SKM-1 treated with dmso at 0.1 percent for 144 hours (cell line): Measurements from ENCODE around the gene ZNF345.

Experiments
- DNase-seq: peaks from one replicate; lab custom pipeline; 2025; ENCODE audit not compliant: unreplicated experiment; lab: John Stamatoyannopoulos, UW

The ZNF345 gene

DNA sequence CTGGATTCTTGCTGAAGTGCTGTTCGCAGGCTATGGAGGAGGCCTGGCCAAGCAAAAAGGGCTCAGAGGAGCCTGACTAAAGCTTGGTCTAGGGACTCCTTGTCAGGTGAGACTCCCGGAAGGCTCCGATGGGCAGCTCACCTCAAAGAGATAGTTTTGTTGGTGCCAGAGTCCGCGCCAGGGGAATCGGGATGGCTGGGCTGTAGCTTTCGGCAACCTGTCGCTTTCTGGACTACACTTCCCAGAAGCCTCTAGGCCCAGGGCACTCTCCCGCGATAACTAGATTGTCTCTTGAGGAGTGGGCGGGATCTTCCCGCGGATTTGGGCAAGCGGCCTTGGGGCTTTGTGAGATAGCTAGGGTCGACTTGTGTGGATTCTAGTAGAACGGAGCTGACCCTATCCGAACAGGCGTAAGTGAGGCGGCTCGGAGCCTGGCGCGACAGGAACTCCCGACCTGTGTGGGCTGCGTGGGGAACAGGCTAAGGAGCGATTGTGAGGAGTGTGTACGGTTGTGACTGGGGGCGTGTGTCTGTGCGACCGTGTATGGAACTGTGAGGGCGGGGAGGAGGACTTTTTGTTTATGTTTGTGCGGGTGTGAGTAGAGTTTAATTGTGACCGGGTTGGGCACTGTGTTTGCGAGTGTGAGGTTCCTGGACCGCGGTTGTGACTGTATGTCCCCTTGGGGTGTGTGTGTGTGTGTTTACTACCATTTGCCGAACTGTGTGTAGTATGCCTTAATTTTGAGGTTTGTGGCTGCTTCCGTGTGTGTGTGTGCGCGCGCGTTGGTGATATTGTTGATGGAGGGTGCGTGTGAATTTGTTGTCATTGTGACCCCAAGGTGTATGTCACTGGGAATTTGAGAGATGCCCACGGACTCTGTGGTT lies at the start of gene ZNF345:
ZNF345 (plus strand) TSS at position 318 of the 884 bp plus-strand sequence. CDS start 25,955 bp downstream, outside the sequence.
- peak; percentile 85 for DNase-seq

DNA sequence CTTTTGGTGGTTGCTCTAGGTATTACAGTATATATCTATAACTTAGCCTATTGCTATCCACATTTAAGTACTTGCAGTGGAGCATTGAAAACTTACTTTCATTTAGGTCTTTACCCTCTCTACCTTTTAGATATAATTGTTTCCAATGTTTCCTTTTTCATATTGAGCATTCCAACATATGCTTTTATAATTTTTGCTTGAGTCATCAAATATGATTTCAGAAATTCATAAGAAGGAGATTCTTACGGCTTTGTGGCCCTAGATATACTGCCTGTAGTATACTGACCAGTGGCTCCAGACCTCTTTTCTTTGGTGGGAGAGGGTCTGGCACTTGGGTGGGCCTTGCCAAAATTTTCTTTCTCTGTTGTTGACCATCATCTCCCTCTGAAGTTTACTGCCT lies 45.3 kb upstream of the ZNF345 start:
- no peak for DNase-seq

DNA sequence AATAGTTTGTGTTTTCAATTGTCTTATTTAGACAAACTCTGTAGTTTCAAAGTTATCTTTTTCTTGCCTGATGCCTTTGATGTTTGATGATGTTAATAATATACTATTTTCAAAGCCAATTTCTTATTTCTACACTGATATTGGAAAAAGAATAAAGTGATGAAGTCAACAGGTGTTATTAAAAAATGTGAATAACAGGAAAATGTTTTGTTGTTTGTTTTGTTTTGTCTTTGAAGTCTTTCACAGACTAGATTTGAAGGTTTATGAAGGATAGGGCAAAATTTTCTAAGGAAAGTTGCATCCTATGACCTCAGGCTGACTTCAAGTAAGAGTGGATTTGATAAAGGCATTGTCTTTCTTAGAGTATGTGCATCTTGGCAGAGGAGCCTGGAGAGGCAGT lies 43.6 kb upstream of the ZNF345 start:
- DNase-seq = no peak

DNA sequence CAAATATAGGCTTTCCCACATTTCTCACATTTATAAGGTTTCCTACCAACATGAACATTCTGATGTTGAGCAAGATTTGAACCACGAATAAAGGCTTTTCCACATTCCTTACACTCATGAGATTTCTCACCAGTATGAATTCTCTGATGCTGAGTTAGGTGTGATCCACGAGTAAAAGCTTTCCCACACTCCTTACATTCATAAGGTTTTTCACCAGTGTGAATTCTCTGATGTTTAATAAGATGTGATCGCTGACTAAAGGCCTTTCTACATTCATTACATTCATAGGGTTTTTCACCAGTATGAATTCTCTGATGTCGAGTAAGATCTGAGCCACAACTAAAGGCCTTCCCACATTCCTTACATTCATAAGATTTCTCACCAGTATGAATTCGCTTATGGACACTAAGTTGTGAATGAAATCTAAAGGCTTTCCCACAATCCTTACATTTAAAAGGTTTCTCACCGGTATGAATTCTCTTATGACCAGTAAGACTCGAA lies 31.5 kb upstream of the ZNF345 start:
- DNase-seq = no peak

DNA sequence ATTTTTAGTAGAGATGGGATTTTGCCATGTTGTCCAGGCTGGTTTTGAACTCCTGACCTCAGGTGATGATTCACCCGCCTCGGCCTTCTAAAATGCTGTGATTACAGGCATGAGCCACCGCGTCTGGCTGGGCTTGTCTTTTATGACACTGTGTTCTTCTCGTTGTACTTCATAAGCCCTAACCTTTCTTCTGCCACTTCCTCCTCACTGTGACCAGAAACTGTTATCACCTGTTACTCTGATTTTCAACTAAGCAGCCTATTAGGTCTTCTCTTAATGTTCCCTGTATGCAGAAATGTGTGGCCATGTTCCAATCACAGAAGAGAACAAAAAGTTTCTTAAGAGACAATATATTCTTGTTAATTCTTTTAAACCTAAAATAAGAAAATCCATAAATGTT lies 28.9 kb upstream of the ZNF345 start:
- no peak for DNase-seq

DNA sequence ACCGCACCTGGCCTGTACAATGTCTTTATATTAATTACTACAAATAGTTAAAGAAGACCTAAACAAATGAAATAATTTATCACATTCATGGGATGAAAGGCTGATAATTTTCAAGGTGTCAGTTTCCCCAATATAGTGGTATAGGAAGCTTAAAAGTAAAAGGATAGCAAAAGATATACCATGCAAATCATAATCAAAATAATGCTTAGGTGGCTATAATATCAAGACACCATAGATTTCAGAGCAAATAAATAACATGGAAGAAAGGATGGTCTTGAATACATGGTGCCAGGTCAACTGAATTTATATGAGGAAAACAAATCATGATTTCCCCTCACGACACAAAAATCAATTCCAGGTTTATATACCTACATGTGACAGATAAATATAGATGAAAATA lies 17.2 kb upstream of the ZNF345 start:
- DNase-seq = no peak

DNA sequence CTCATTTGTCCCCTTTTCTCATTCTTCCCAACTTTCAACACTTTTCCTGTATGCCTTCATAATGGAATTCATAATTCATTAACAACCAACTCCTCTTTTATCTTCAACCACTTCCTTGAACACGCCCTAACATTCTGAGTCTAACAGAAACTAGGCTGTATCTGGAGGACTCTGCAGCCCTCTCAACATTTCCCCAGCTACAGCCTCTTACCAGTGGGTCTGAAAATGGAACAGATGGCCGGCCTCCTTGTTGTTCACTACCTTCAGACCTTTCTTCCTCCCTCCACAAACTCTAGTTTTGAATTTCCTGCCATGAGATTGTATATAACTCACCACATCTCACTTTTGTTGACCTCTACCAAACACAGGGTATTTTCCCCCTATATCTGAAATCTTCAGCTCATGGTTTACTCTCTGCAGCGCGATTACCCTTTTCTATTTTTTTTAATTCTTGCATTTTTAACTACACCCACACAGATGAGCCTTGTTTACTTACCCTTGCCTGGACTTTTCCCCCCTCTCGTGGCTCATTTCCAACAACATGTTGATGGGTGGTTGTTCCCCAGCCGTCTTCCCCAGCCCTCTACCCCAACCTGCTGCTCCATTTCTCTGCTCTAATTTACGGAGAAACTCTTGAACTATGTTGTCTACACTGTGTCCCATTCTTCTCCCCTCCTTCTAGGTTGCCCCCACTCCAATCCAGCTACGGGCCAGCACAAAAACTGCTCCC lies 13.3 kb upstream of the ZNF345 start:
- no peak for DNase-seq

DNA sequence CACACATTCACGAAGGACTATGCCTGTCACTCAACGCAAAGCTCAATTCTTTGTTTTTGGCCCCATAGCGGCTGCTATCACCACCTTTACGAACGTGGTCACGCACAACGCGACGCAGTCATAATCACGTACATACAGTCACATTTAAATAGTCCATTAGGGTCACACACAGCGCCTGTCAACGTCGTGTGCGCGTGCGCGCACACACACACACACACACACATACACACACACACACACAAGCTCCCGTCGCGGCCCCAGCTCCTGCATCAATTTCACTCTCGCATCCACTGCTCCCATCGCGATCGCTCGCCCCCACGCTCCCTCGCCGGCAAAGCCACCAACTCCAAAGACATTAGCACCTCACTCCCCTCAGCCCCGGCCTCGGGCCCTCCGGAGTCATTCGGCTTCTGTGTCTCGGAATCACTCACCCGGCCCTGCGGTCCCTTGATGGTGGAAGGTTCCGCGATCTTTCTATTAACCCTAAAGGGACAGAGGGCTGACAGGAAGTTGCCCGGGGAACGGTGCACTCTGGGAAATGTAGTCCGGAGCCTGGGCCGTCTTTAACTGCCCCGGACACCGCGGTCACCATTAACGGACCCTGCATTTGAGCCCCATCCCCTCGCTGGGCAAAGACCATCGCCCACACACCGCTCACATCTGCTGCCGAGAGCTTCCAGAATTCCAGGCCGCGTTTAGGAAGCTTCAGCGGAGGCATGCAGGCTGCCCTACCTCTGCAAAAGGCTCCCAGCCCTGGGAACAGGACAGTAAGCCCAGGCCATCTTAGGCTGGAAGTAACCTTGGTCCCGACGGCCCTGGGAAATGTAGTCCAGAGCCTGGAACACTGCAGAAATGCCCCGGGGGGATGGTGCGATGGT lies 12.5 kb upstream of the ZNF345 start, which contains the start of gene ZNF790:
ZNF790 (minus strand) TSS at position 482 of the 878 bp plus-strand sequence. CDS start 12,768 bp downstream, outside the sequence.
- peak; percentile 83 for DNase-seq

DNA sequence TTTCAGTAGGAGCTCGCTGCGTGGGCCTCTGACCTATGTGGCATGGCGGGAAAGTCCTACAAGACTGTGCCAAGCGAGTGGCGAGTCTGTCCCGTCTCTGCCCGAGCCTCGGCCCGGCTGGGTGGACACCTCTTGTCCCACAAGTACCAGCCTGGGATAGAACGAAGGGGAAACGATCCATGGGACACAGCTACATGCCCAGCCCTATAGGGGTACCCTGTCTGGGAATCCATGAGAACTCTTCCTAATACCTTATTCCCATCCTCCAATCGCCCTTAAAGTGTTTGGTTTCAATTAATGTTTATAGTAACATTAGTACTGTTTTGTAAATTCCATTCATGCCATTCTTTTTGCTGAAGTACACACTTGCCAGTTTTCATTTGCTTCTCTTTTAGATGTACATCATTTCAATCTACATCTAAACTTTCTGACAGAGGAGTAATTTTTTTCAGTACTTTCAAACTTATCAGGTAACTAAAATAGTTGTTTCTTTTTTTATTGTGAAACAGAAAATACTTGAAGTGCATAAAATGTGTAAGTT lies 11.8 kb upstream of the ZNF345 start:
- no peak for DNase-seq

DNA sequence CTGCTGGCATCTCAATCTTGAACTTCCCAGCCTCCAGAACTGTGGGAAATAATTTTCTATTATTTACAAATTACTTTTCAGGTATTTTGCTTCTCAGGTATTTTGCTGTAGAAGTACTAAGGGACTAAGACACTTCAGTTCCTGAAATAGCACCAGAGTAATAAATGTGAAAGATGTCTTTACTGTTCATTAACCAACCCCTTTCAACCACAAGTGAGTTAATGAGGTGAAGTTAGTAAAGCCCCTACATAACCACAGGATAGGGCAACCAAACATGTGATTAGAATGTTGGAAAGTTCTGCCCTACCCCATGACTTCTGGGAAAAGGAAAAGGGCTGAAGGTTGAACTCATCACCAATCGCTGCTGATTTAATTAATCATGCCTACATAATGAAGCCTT lies 2.7 kb upstream of the ZNF345 start:
- DNase-seq = no peak

DNA sequence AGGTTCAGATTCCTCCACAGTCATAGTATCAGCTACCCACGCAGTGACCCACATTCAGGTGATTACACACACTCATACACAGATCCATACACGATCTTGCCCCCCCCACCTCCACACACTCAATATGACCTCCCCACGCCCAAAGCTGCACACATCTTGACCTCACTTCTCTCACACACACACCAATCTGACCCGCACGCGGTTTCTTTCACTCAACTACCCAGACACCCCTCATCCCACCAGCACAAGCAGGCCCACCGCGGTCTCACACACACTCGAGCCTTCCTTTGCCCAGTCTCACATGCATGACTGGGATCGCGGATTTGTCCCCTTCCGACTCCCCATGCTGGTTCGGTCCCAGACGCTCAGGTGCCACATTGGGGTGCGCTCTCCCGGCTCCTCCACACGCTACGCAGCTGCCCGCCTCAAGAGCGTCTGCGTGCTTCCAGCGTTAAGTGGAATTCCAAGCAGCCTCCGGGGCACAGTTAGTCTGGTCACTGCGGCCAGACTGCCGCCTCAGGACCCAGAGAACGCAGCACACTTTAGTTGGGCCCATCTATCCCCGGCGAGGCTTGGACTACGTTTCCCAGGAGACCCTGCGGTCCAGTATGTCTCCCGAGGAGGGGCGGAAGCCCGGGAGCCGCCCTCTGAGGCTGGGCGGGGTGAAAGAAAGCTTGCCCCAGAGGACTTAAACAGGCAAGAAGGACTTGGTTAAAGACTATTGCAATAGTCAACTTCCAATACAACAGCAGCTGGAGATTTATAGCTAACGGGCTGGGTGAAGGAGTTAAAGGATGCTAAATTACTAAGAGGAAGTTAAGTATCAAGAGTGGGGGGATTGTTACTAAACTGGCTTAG lies 746 bp upstream of the ZNF345 start:
- DNase-seq = peak; percentile 89

DNA sequence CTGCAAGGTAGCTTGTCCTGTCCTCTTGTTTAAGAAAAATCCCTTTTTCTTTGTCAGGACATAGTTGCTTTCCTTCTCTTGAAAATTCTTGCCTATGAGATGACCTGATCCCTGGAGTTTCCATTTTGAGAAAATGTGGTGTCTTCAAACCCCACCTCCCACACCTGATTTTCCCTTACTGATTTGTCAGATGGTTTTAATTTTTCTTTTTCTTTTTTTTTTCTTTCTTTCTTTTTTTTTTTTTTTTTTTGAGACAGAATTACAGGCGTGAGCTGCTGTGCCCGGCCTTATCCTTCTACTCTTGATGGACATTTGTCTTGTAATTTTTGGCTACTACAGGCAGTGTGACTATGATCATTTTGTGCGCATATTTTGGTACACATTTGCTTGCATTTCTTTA lies 1.2 kb downstream of the ZNF345 start:
- DNase-seq = no peak

DNA sequence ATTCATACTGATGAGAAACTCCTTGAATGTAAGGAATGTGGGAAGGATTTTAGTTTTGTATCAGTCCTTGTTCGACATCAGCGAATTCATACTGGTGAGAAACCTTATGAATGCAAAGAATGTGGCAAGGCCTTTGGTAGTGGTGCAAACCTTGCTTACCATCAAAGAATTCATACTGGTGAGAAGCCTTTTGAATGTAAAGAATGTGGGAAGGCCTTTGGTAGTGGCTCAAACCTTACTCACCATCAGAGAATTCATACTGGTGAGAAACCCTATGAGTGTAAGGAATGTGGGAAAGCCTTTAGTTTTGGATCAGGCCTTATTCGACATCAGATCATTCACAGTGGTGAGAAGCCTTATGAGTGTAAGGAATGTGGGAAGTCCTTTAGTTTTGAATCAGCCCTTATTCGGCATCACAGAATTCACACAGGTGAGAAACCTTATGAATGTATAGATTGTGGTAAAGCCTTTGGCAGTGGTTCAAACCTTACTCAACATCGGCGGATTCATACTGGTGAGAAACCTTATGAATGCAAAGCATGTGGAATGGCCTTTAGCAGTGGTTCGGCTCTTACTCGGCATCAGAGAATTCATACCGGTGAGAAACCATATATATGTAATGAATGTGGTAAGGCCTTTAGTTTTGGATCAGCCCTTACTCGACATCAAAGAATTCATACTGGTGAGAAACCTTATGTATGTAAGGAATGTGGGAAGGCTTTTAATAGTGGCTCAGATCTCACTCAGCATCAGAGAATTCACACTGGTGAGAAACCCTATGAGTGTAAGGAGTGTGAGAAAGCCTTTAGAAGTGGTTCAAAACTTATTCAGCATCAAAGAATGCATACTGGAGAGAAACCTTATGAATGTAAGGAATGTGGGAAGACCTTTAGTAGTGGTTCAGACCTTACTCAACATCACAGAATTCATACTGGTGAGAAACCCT lies 26.6 kb downstream of the ZNF345 start:
- DNase-seq = no peak

DNA sequence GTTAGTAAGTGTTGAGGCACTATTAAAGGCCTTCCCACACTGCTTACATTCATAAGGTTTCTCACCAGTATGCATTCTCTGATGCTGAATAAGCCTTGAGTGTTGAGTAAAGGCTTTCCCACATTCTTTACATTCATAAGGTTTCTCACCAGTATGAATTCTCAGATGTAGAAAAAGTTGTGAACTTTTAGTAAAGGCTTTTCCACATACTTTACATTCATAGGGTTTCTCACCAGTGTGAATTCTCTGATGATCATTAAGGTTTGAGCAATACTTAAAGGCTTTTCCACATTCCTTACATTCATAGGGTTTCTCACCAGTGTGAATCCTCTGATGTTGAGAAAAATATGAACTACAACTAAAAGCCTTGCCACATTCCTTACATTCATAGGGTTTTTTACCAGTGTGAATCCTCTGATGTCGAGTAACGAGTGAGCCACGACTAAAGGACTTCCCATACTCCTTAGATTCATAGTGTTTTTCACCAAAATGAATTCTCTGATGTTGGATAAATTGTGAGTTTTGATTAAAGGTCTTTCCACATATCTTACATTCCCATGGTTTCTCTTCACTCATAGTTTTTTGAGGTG lies 41.2 kb downstream of the ZNF345 start:
- no peak for DNase-seq

DNA sequence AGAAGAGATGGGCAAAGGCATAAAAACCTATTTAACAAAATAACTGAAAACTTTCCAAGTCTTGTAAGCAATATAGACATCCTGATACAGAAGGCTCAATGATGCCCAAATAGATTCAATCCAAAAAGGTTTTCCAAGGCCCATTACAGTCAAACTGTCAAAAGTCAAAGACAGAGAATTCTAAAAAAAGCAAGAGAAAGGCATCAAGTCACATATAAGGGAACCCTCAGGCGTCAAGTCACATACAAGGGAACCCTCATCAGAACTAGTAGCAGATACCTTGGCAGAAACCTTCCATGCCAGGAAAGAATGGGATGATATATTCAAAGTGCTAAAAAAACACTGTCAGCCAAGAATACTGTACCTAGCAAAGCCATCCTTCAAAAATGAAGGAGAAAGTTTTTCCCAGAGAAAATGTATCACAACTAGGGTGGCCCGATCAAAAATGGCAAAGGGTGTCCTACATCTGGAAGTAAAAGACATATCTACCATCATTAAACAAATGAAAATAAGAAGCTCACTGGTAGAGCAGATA lies 44.2 kb downstream of the ZNF345 start:
- no peak for DNase-seq

DNA sequence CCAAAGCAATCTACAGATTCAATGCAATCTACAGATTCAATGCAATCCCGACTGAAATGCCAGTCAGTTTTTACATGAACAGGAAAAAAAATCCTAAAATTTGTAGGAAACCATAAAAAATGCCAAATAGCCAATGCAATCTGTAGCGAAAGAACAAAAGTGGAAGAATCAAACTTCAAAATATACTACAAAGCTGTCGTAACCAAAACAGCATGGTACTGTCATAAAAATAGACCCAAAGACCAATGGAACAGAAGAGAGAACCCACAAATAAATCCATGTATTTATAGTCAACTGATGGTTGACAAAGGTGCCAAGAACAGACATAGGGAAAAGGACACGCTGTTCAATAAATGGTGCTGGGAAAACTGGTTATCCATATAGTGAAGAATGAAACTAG lies 47.7 kb downstream of the ZNF345 start:
- no peak for DNase-seq

DNA sequence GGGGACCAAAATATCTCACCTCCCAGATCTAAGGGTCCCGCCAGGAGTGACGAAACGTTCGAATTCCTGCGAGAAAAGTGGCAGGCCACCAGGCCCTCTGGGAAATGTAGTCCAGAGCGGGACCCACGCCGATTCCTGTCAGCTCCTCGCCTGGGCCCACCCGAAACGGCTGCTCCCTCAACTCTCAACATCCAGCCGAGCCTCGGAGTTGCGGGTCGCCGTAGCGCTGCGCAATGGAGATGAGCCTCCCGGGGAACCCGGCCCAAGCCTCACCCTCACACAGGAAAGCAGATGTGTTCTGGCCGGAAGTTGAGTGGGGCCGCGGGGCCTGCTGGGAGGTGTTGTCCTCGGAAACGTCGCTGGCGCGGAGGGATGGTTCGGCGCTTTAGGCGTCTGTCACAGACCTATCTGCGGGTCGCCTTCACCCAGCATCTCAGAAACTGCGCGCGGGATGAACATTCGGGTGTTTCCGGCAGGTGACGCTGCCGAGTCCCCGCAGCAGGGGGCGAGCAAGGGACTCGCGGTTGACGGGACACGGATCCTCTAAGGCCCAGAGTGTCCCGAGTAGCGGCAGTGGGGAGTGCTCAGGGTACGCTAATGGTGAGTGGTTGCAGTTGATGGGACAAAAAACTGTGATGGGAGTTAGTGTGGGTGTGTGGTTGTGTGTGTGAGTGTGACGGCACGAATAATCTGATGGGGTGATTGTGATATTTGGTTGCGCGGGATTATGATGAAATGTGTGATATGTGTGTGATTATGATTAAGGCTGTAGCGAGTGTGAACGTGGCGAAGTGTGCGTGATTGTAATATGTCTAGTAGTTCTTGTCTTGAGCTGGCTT lies 65.5 kb downstream of the ZNF345 start, which contains the start of the genes ZNF568 and ZNF829:
ZNF568 (plus strand) TSS at position 341 of the 839 bp plus-strand sequence. CDS start 6,439 bp downstream, outside the sequence.
ZNF829 (minus strand) TSS at position 300 of the 839 bp plus-strand sequence. CDS start 1,124 bp downstream, outside the sequence.
- DNase-seq = peak; percentile 94
